SK-N-SH (cell line): ENCODE data around the gene SHISAL1. TPM values are rescaled to one million over a fixed set of nuclear protein-coding genes. Genes with fewer than 3 reads are reported as not detected.

ENCODE experiments used
- CTCF ChIA-PET: fragments of 300-600, 350-600 bp; formaldehyde crosslinking; extraction: SDS; loops from one replicate; lab custom pipeline; 2021; lab: Yijun Ruan, JAX
- POLR2A ChIA-PET: fragments of 350-600 bp; sonication (Branson Sonifier 250); formaldehyde crosslinking; extraction: SDS; loops from one replicate; lab custom pipeline; 2020; ENCODE audit warnings: antibody characterized with exemption, inconsistent platforms; lab: Yijun Ruan, JAX
- DNase-seq: peaks from one replicate; pipeline ENCODE4 v3.0.0; 2012
- H2AFZ ChIP-seq: fragments of 200-600 bp; sonication (generic); 2 replicates; pipeline ENCODE4 v1.8.1; 2016; ENCODE audit warnings: antibody characterized with exemption, mild to moderate bottlenecking, low read depth
- H3F3A ChIP-seq: fragments of 200-600 bp; sonication (generic); replicated peaks from 2 replicates; pipeline ENCODE3; 2016; ENCODE audit warnings: antibody characterized with exemption, mild to moderate bottlenecking; ENCODE audit not compliant: insufficient read depth
- H3K27ac ChIP-seq, 2 experiments: fragments of 200-500 bp in 1 of 2; fragments of 200-600 bp in 1 of 2; sonication (Bioruptor generic) in 1 of 2; sonication (generic), shearing (Covaris generic) in 1 of 2; 2 replicates each; pipeline versions ENCODE4 v1.5.1 to v1.6.1; 2014 to 2016; ENCODE audit warnings: low read depth in 2 of 2, inconsistent platforms in 1 of 2, low read length in 1 of 2, mild to moderate bottlenecking in 1 of 2, mixed read lengths in 1 of 2
- H3K27me3 ChIP-seq: fragments of 200-600 bp; sonication (generic), shearing (Covaris generic); 2 replicates; pipeline ENCODE4 v1.6.1; 2016; ENCODE audit warnings: mixed run types; ENCODE audit not compliant: insufficient read depth
- H3K36me3 ChIP-seq, 2 experiments: fragments of 200-500 bp in 1 of 2; fragments of 200-600 bp in 1 of 2; sonication (Bioruptor generic) in 1 of 2; sonication (generic) in 1 of 2; replicated peaks in 1 of 2; 2 replicates each; pipeline versions ENCODE3 to v1.5.1; 2014 to 2016; ENCODE audit warnings: low read length in 1 of 2, mild to moderate bottlenecking in 1 of 2; ENCODE audit not compliant: insufficient read depth in 2 of 2, control insufficient read depth in 1 of 2
- H3K4me1 ChIP-seq, 2 experiments: fragments of 200-500 bp in 1 of 2; fragments of 200-600 bp in 1 of 2; sonication (Bioruptor generic) in 1 of 2; sonication (generic), shearing (Covaris generic) in 1 of 2; 2 replicates each; pipeline versions ENCODE4 v1.5.1 to v1.6.1; 2014 to 2016; ENCODE audit warnings: low read depth in 1 of 2, low read length in 1 of 2, mixed run types in 1 of 2; ENCODE audit not compliant: insufficient read depth in 2 of 2, control insufficient read depth in 1 of 2
- H3K4me2 ChIP-seq: fragments of 200-600 bp; sonication (generic), shearing (Covaris generic); 2 replicates; pipeline ENCODE4 v1.6.1; 2017; ENCODE audit warnings: mixed run types
- H3K4me3 ChIP-seq, 2 experiments: fragments of 200-500 bp in 1 of 2; fragments of 200-600 bp in 1 of 2; sonication (Bioruptor generic) in 1 of 2; sonication (generic), shearing (Covaris generic) in 1 of 2; 2 replicates each; pipeline versions ENCODE4 v1.5.1 to v1.8.1; 2014 to 2016; ENCODE audit warnings: low read depth in 2 of 2, inconsistent platforms in 1 of 2, low read length in 1 of 2, mild to moderate bottlenecking in 1 of 2, mixed read lengths in 1 of 2, moderate library complexity in 1 of 2
- H3K79me2 ChIP-seq: fragments of 200-600 bp; sonication (generic); 2 replicates; pipeline ENCODE4 v1.8.1; 2017; ENCODE audit warnings: mild to moderate bottlenecking; ENCODE audit not compliant: insufficient read depth
- H3K9ac ChIP-seq: fragments of 200-600 bp; sonication (generic); 2 replicates; pipeline ENCODE4 v1.6.1; 2017; ENCODE audit warnings: mixed run types
- H3K9me2 ChIP-seq: fragments of 200-600 bp; sonication (generic); 2 replicates; pipeline ENCODE4 v1.6.1; 2017; ENCODE audit warnings: mixed run types
- H3K9me3 ChIP-seq: fragments of 200-600 bp; sonication (generic); 2 replicates; pipeline ENCODE4 v1.6.1; 2017; ENCODE audit warnings: mixed run types, mild to moderate bottlenecking, moderate library complexity
- H4K20me1 ChIP-seq: fragments of 200-600 bp; sonication (generic); 2 replicates; pipeline ENCODE4 v1.6.1; 2017; ENCODE audit warnings: mild to moderate bottlenecking, mixed run types; ENCODE audit not compliant: insufficient read depth
- CHD2 ChIP-seq: fragments of 150-350 bp; IDR thresholded peaks from 2 replicates; pipeline ENCODE4 v1.6.1; 2018; ENCODE audit warnings: low read length; ENCODE audit not compliant: partially characterized antibody
- ELF1 ChIP-seq: IDR thresholded peaks from 2 replicates; pipeline ENCODE4 v1.4.0; 2012
- EP300 ChIP-seq, 2 experiments: IDR thresholded peaks; 2 replicates each; pipeline versions ENCODE4 v1.4.0 to v1.6.1; 2012; ENCODE audit warnings: borderline replicate concordance in 1 of 2, low read depth in 1 of 2, low read length in 1 of 2
- FOXJ3 ChIP-seq: sonication (generic); formaldehyde crosslinking; IDR thresholded peaks from 2 replicates; pipeline ENCODE4 v1.5.1; 2020; ENCODE audit warnings: mild to moderate bottlenecking, missing genetic modification reagents
- GATA2 ChIP-seq: sonication (generic); formaldehyde crosslinking; IDR thresholded peaks from 2 replicates; pipeline ENCODE4 v1.5.0; 2020; ENCODE audit warnings: mild to moderate bottlenecking, missing genetic modification reagents
- JUND ChIP-seq: IDR thresholded peaks from 2 replicates; pipeline ENCODE4 v1.4.0; 2012
- MXI1 ChIP-seq: IDR thresholded peaks from 2 replicates; pipeline ENCODE4 v1.6.1; 2012; ENCODE audit warnings: mild to moderate bottlenecking, low read depth, low read length, improper control_type of control experiment
- NRF1 ChIP-seq: IDR thresholded peaks from 2 replicates; pipeline ENCODE4 v1.6.1; 2012; ENCODE audit warnings: low read depth, mild to moderate bottlenecking, low read length
- RAD21 ChIP-seq: IDR thresholded peaks from 2 replicates; pipeline ENCODE4 v1.6.1; 2012; ENCODE audit warnings: mild to moderate bottlenecking, low read length
- REST ChIP-seq: IDR thresholded peaks from 2 replicates; pipeline ENCODE4 v1.6.1; 2012; ENCODE audit warnings: mild to moderate bottlenecking, low read depth, low read length, moderate library complexity
- RXRA ChIP-seq: IDR thresholded peaks from 2 replicates; pipeline ENCODE4 v1.4.0; 2012; ENCODE audit warnings: low read depth, mild to moderate bottlenecking, borderline replicate concordance
- SIN3A ChIP-seq: IDR thresholded peaks from 2 replicates; pipeline ENCODE4 v1.6.1; 2012; ENCODE audit warnings: low read depth, mild to moderate bottlenecking, low read length, moderate library complexity, borderline replicate concordance
- SMC3 ChIP-seq: IDR thresholded peaks from 2 replicates; pipeline ENCODE4 v1.6.1; 2012; ENCODE audit warnings: low read depth, low read length, improper control_type of control experiment
- ZBTB33 ChIP-seq: IDR thresholded peaks from 2 replicates; pipeline ENCODE4 v1.4.0; 2012; ENCODE audit warnings: low read depth, borderline replicate concordance
- WGBS: methylation state at CpG from one replicate; pipeline ENCODE4 v1.1.6; 2017; ENCODE audit warnings: low lambda C conversion rate; 5-methylcytosine and 5-hydroxymethylcytosine counted together
- polyA plus RNA-seq, 3 experiments: library from polyadenylated mRNA; depleted of rRNA; stranded (reverse); fragments of >200 nt; gene quantifications; 2 replicates each; pipeline ENCODE4 v1.2.3, GENCODE V29; 2012

SHISAL1 gene
- polyA plus RNA-seq, 1 of the 3 experiments (the other 2 are of a cell fraction), result 0.10 TPM

GRCh38 chr22:44207173-44207980 lies 105.4 kb downstream of the SHISAL1 start:
- TF ChIP-seq SIN3A (no peak), JUND (no peak), SMC3 (no peak), REST (no peak), FOXJ3 (CRISPR knock-in tag) (no peak), MXI1 (no peak), ZBTB33 (no peak), NRF1 (no peak), CHD2 (no peak), EP300 (IDR thresholded peaks at IDR 0.05; ENCODE audit: borderline replicate concordance in 1 of 2, low read depth in 1 of 2, low read length in 1 of 2) (no peak), ELF1 (no peak), RXRA (no peak), RAD21 (no peak), GATA2 (CRISPR knock-in tag) (no peak)
- POLR2A ChIA-PET, result no interaction called here
- H3K9ac ChIP-seq, result no peak overlapping the region
- no peaks in the 10 kb centered on the region; the same call in 1 of the 2 replicates for H3K9me3 ChIP-seq
- H3K79me2 ChIP-seq, result no peaks in the 10 kb centered on the region
- H3K27ac ChIP-seq, result no peak overlapping the region
- H3F3A ChIP-seq, result no peaks in the 10 kb centered on the region
- CTCF ChIA-PET, result interaction anchor here (0.8 to 1.8 kb wide), 2 partner anchors 11 to 55 kb away, joined by 3 to 5 read pairs; no protein-coding TSS in a partner anchor
- H3K27me3 ChIP-seq, result no peaks in the 10 kb centered on the region
- H3K9me2 ChIP-seq, result no peaks in the 10 kb centered on the region
- DNase-seq, result peak; percentile 13
- H4K20me1 ChIP-seq, result no peaks in the 10 kb centered on the region
- 65% methylated on average over 10 of the region's 16 CpGs for WGBS
- H3K36me3 ChIP-seq, result no peaks in the 10 kb centered on the region
- no peak overlapping the region for H2AFZ ChIP-seq
- H3K4me3 ChIP-seq, result no peak overlapping the region
- no peaks in the 10 kb centered on the region; a peak in 1 of 4 replicates for H3K4me1 ChIP-seq
- no peak overlapping the region for H3K4me2 ChIP-seq
